A673 (cell line): ENCODE results near the gene ENTREP1. TPM values are rescaled to one million over a fixed set of nuclear protein-coding genes. Genes with fewer than 3 reads are reported as not detected.

ENCODE experiments used
- BruUV-seq: library from RNA; stranded (reverse); fragments of 400-500 nt; replicated peaks from 2 replicates; lab custom pipeline; 2021; lab: Mats Ljungman, UMichigan
- CTCF ChIA-PET: fragments of 300-600 bp; sonication (Branson Sonifier 250); formaldehyde crosslinking; loops from one replicate; lab custom pipeline; 2022; ENCODE audit warnings: antibody characterized with exemption; lab: Charles Lee
- POLR2A ChIA-PET: fragments of 300-600 bp; sonication (Branson Sonifier 250); formaldehyde crosslinking; loops from one replicate; lab custom pipeline; 2022; ENCODE audit warnings: antibody characterized with exemption; ENCODE audit not compliant: low non-redundant PET; lab: Charles Lee
- DNase-seq: peaks from one replicate; pipeline ENCODE4 v3.0.0-alpha.2; 2015; ENCODE audit warnings: low spot score
- H3K27ac ChIP-seq: fragments of 200-600 bp; sonication (generic); 2 replicates; pipeline ENCODE4 v1.5.1; 2016; ENCODE audit warnings: mixed run types, low read depth, mild to moderate bottlenecking, mixed read lengths, antibody characterized with exemption, low read length; ENCODE audit not compliant: poor library complexity, severe bottlenecking
- H3K27me3 ChIP-seq: fragments of 200-600 bp; sonication (generic); replicated peaks from 2 replicates; pipeline ENCODE4 v1.6.1; 2017; ENCODE audit warnings: mixed run types, low read depth, mild to moderate bottlenecking, mixed read lengths, antibody characterized with exemption, low read length; ENCODE audit not compliant: insufficient read depth, poor library complexity
- H3K36me3 ChIP-seq: fragments of 200-600 bp; sonication (generic); 2 replicates; pipeline ENCODE4 v1.6.1; 2016; ENCODE audit warnings: mixed run types, mild to moderate bottlenecking, mixed read lengths, antibody characterized with exemption, low read length; ENCODE audit not compliant: insufficient read depth, poor library complexity, severe bottlenecking
- H3K4me1 ChIP-seq: fragments of 200-600 bp; sonication (generic); 2 replicates; pipeline ENCODE4 v1.6.1; 2017; ENCODE audit warnings: mixed run types, mild to moderate bottlenecking, mixed read lengths, antibody characterized with exemption, low read length; ENCODE audit not compliant: insufficient read depth, poor library complexity, severe bottlenecking
- H3K4me3 ChIP-seq: fragments of 200-600 bp; sonication (generic); 2 replicates; pipeline ENCODE4 v1.5.1; 2016; ENCODE audit warnings: low read depth, mixed run types, mild to moderate bottlenecking, mixed read lengths, low read length; ENCODE audit not compliant: poor library complexity, severe bottlenecking
- H3K9me3 ChIP-seq: fragments of 200-600 bp; sonication (generic); 2 replicates; pipeline ENCODE4 v1.6.1; 2016; ENCODE audit warnings: mixed run types, low read depth, mild to moderate bottlenecking, mixed read lengths, antibody characterized with exemption, low read length; ENCODE audit not compliant: poor library complexity, severe bottlenecking
- EZH2 ChIP-seq: fragments of 200-600 bp; sonication (generic); IDR thresholded peaks from 2 replicates; pipeline ENCODE4 v1.6.1; 2017; ENCODE audit warnings: borderline replicate concordance, low read depth, mild to moderate bottlenecking, mixed read lengths, antibody characterized with exemption, low read length; ENCODE audit not compliant: poor library complexity, severe bottlenecking
- intact Hi-C: fragments of 100-400 bp; cut with micrococcal nuclease; formaldehyde crosslinking; loops from one replicate; pipeline ENCODE4 v1.10.0; 2022; ENCODE audit not compliant: unreplicated experiment
- total RNA-seq: library from RNA; stranded (reverse); gene quantifications from 2 replicates; pipeline ENCODE4 v1.2.3, GENCODE V29; 2021
- TF ChIP-seq, protein P1 (sequence below): fragments of 300-800, 200-600 bp; sonication (generic); conservative IDR thresholded peaks from 2 replicates; pipeline ENCODE4 v1.5.1; 2017; ENCODE audit warnings: low read depth, mild to moderate bottlenecking, antibody characterized with exemption, low read length, moderate library complexity, mixed read lengths

Gene ENTREP1
- total RNA-seq, 1 experiment from 2014 or later = not detected

GRCh38 chr9:69342769-69343168 lies 17.8 kb downstream of the ENTREP1 start:
- POLR2A ChIA-PET = no interaction called here
- no peaks in the 10 kb centered on the region for H3K36me3 ChIP-seq
- no peak for DNase-seq
- H3K27ac ChIP-seq = no peak overlapping the region
- CTCF ChIA-PET = no interaction called here
- no peaks in the 10 kb centered on the region for H3K4me1 ChIP-seq
- TF ChIP-seq, protein P1, sequence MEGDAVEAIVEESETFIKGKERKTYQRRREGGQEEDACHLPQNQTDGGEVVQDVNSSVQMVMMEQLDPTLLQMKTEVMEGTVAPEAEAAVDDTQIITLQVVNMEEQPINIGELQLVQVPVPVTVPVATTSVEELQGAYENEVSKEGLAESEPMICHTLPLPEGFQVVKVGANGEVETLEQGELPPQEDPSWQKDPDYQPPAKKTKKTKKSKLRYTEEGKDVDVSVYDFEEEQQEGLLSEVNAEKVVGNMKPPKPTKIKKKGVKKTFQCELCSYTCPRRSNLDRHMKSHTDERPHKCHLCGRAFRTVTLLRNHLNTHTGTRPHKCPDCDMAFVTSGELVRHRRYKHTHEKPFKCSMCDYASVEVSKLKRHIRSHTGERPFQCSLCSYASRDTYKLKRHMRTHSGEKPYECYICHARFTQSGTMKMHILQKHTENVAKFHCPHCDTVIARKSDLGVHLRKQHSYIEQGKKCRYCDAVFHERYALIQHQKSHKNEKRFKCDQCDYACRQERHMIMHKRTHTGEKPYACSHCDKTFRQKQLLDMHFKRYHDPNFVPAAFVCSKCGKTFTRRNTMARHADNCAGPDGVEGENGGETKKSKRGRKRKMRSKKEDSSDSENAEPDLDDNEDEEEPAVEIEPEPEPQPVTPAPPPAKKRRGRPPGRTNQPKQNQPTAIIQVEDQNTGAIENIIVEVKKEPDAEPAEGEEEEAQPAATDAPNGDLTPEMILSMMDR = no peak
- no peak for TF ChIP-seq EZH2
- no peak overlapping the region for H3K4me3 ChIP-seq
- peaks cover 6% of the 10 kb centered on the region for H3K27me3 ChIP-seq
- BruUV-seq = no TSS peak
- H3K9me3 ChIP-seq = no peaks in the 10 kb centered on the region
- intact Hi-C loops = loop anchor here (10.0 kb wide), 1 partner anchor 62 kb away; no protein-coding TSS in a partner anchor

DNA sequence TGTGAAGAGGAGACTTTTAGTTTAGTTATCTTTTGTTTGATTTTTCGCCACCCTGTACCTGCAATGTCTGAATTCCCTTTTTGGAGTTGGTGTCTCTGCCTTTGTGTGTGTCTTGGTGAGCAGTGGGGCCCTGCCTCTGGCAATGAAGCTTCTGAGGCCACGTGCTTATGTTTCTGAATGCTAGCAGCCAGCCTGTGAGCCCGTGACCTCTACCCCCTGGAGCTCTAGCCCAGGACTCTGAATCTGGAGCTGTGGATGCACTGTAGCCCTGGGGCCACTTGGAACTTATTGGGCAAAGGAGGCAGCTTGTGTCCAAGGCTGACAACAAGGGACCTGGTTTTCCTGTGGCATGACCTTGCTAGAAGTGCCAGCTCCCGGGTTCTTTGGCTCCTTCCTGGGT lies 19.4 kb downstream of the ENTREP1 start:
- no peak for DNase-seq
- Histone ChIP-seq H3K4me1 (no peaks in the 10 kb centered on the region), H3K36me3 (no peaks in the 10 kb centered on the region), H3K4me3 (no peak overlapping the region), H3K27ac (no peak overlapping the region), H3K9me3 (no peaks in the 10 kb centered on the region), H3K27me3 (peaks cover 6% of the 10 kb centered on the region)
- no TSS peak for BruUV-seq
- no peak for TF ChIP-seq EZH2
- TF ChIP-seq, protein P1 = no peak
- CTCF ChIA-PET = no interaction called here
- POLR2A ChIA-PET = no interaction called here
- intact Hi-C loops = loop anchor here (10.0 kb wide), 1 partner anchor 60 kb away; no protein-coding TSS in a partner anchor

DNA sequence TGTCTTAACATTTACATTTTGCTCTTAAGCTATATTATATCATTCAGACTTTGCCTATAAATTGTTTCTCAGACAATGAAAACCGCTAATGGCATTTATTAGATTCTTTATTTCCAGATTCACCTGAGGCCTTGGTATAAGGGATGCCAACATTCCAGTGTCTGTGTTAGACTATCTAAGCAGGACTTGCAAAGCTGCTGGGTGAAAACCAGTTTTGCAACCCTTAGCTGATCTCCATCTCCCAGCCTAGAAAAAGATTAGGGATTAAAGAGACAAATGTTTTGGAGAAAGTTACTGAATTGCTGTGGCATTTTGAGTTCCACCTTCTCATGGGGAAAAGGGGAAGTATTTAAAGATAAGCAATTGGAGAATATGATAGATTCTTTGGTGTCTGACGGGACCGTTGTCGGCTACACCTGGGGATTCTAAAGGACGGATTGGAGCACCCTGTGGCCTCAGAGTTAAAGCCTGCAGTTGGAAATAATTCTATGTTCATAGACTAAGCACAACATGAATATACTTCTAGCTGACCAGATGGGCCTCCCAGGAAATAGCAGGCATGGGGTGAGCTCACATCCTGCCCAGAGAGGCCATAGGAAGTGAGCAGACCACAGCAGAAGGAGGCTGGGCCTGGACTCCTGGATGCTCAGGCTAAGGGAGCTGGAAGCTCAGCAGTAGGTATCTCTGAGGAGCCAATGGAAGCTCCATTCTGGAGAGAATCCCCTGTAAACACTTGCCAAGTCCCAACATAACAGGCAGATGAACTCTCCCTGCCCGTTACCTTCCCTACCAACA lies 21.8 kb downstream of the ENTREP1 start:
- H3K27me3 ChIP-seq = peaks cover 9% of the 10 kb centered on the region
- no peaks in the 10 kb centered on the region for H3K36me3 ChIP-seq
- intact Hi-C loops = loop anchor here (10.0 kb wide), 1 partner anchor 58 kb away; no protein-coding TSS in a partner anchor
- no peaks in the 10 kb centered on the region for H3K4me1 ChIP-seq
- ChIA-PET CTCF (no interaction called here), POLR2A (no interaction called here)
- H3K4me3 ChIP-seq = no peak overlapping the region
- no peaks in the 10 kb centered on the region for H3K9me3 ChIP-seq
- BruUV-seq = no TSS peak
- TF ChIP-seq, protein P1 = no peak
- no peak for TF ChIP-seq EZH2
- no peak overlapping the region for H3K27ac ChIP-seq
- no peak for DNase-seq
